Hematopoietic multipotent progenitor cell treated with erythropoietin and hydrocortisone succinate and interleukin-3 and kit ligand, for 8 days (in vitro differentiated cells): ENCODE data around the gene ACVR2B.

Experiments
- DNase-seq: peaks from one replicate; pipeline ENCODE4 v3.0.0-alpha.2; 2015

ACVR2B gene

DNA sequence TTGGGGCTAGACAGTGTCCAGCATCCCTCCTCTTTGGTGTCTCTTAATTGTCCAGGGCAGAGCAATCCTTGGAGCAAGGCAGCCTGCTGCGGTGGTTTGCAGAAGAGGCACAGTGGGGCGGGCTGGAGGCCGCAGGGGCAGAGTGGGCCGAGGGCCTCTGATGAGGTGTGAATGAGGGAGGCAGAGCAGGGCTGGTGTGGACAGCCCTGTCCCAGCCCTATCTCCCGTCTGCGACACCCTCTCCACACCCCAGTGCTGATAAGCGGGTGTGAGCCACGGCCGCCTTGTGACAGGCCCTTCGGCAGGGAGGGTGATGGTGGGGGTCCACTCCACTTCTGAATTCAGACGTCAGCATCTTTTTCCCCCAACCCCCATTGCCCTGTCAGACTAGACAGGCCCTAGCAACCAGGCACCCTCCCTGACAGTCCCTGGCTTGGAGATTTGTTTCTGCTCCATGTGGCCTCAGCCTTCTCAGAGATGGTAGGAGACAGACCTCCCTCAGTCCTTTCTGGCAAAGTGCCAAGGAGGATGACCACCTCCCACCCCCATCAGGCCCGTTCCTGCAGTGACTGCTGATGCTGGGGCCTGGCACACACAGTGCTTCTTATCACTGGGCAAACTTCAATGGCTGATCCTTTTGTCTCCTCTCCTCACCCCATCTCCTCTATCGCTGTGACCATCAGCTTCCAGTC is 79.7 kb downstream of the ACVR2B start:
- no peak for DNase-seq

DNA sequence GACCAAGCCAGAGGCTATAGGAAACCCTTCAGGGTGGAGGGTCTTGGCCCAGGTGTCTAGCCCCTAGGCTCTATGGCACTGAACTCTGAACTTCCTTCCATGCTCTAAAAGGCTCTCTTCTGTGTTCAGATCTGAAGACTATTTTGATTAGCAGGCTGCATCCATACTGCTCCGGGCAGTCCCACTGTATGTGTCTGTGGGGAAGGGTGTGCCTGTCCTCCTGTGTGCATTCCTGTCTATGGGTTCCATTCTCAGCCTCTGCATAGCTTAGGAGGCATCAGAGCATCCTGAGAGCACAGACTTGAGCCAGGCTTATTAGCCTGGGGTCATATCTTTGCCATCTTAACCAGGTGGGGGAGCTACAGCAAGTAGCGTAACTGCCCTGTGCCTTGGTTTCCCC is 80.5 kb downstream of the ACVR2B start:
- DNase-seq = no peak

DNA sequence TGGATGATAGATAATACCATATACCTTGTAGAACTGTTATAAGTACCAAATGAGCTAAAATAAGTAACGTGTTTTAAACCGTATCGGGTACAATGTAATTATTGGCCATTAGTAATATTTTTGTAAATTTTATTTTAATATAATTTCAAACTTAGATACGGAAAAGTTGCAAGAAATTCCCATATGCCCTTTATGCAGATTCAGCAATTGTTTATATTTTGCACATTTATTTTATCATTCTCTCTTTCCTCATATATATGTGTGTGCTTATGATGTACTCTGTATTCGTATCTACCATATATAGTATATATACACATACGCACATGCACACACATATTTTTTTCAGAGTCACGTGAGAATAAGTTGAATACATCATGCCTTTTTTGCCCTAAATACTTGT is 80.9 kb downstream of the ACVR2B start:
- no peak for DNase-seq

DNA sequence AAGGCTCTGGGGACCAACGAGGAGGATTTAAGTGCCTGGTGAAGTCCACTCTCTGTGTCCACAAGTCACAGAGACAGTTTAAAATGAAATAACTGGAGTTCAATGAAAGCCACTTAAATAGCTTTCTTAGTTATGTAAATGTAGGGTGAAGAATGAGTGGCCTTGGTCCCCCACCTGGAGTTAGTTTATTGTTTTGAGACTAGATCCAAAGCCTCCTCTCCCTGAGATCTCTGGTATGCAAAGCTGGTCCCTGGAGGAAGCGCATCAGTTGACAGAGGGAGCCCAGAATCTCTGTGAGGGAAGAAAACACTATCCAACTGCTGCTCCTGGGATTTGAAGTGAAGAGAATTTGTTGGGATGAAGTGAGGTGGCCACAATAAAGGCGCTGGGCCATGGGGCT is 83.0 kb downstream of the ACVR2B start:
- no peak for DNase-seq

DNA sequence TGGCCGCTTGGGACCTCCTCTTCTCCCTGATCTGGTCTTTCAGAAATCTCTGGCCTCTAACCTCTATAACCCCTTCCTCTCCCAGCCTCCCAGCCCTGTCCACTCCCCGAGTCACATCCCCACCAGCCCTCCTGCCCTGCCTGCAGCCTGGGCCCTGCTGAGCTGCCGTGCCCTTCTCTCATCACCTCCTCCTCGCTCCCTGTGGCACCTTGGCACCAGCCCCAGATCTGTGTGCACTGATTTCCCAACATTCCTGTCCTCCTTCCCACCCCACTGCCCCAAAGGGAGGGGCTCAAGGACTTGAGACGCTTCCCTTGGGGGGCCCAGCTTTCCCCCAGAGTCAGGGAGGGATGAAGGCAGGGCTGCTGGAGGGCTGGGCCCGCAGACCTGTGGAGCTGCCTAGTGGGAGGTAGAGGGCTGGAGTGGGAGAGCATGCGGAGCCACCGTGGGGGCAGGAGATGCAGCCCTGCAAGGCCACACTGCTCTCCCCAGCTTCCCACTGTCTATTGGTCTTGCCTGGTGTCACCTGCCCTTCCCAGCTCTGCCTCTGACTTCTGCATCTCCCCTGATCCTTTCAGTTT is 85.2 kb downstream of the ACVR2B start:
- DNase-seq = no peak

DNA sequence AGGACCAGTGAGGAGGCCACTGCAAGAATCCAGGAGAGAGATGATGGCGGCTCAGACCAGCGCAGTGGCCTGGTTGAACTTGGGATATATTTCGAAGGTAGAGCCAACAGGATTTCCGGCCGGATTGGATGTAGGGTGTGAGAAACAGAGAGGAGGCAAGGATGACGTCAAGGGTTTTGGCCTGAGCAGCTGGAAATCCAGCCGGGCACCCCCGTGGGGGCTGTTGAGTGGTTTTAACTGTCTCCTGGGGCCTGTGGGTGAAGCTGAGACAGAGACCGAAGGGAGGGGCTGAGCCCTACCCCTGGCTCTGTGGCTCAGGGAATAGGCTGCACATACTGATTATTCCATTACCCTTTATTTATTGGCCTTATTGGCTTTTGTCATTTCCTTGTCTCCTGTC is 88.1 kb downstream of the ACVR2B start:
- no peak for DNase-seq
